SU-DHL-6 (cell line): Measurements from ENCODE around the gene ATP6V0D1.
"Not testable (repeated sequence)": the region's sequence is repeated elsewhere in the genome, so short reads cannot be mapped to it uniquely, and the experiment has no call there.

ENCODE experiments used
- H2AFZ ChIP-seq: fragments of 200-600 bp; sonication (generic); 2 replicates; pipeline ENCODE4 v1.6.1; 2014; ENCODE audit warnings: low read depth, mild to moderate bottlenecking, moderate library complexity, mixed read lengths, antibody characterized with exemption, low read length; ENCODE audit not compliant: severe bottlenecking
- H3F3A ChIP-seq: fragments of 200-600 bp; shearing (Covaris generic); 2 replicates; pipeline ENCODE4 v1.6.0; 2016; ENCODE audit warnings: antibody characterized with exemption, mild to moderate bottlenecking; ENCODE audit not compliant: insufficient read depth
- H3K27ac ChIP-seq: fragments of 200-600 bp; sonication (generic); 2 replicates; pipeline ENCODE4 v1.5.1; 2016; ENCODE audit warnings: low read depth, mild to moderate bottlenecking, low read length, moderate library complexity, mixed read lengths
- H3K27me3 ChIP-seq: fragments of 200-600 bp; sonication (generic), shearing (Covaris generic); 2 replicates; pipeline ENCODE4 v1.6.0; 2014; ENCODE audit warnings: mild to moderate bottlenecking, low read length
- H3K36me3 ChIP-seq: fragments of 200-600 bp; sonication (generic); 2 replicates; pipeline ENCODE4 v1.6.1; 2014; ENCODE audit warnings: mild to moderate bottlenecking, low read length, mixed read lengths
- H3K4me2 ChIP-seq: fragments of 300-600, 200-600 bp; shearing (Covaris generic), sonication (generic); 2 replicates; pipeline ENCODE4 v1.6.0; 2014; ENCODE audit warnings: low read length, low read depth, mild to moderate bottlenecking; ENCODE audit not compliant: poor library complexity, severe bottlenecking
- H3K4me3 ChIP-seq: fragments of 200-600 bp; sonication (generic); 2 replicates; pipeline ENCODE4 v1.5.1; 2014; ENCODE audit warnings: antibody characterized with exemption, low read length, mild to moderate bottlenecking, mixed read lengths; ENCODE audit not compliant: insufficient read depth, poor library complexity, severe bottlenecking
- H3K79me2 ChIP-seq: fragments of 200-600 bp; sonication (generic); 2 replicates; pipeline ENCODE4 v1.6.1; 2014; ENCODE audit warnings: mild to moderate bottlenecking, low read length, moderate library complexity; ENCODE audit not compliant: insufficient read depth
- H3K9ac ChIP-seq: fragments of 200-600 bp; sonication (generic); 2 replicates; pipeline ENCODE4 v1.7.0; 2014; ENCODE audit warnings: mild to moderate bottlenecking, low read length
- H3K9me2 ChIP-seq: fragments of 200-600 bp; sonication (generic); replicated peaks from 2 replicates; pipeline ENCODE4 v1.6.1; 2014; ENCODE audit warnings: low read length; ENCODE audit not compliant: insufficient read depth
- H3K9me3 ChIP-seq: fragments of 200-600 bp; sonication (generic); 2 replicates; pipeline ENCODE4 v1.6.1; 2014; ENCODE audit warnings: low read length, mixed read lengths; ENCODE audit not compliant: insufficient read depth
- H4K20me1 ChIP-seq: fragments of 200-600 bp; sonication (generic); 2 replicates; pipeline ENCODE4 v1.6.1; 2014; ENCODE audit warnings: low read depth, mild to moderate bottlenecking, antibody characterized with exemption, low read length, moderate library complexity, mixed read lengths
- EZH2phosphoT487 ChIP-seq: fragments of 200-600 bp; sonication (generic), shearing (Covaris generic); conservative IDR thresholded peaks from 2 replicates; pipeline ENCODE4 v1.6.1; 2018; ENCODE audit warnings: mild to moderate bottlenecking, antibody characterized with exemption, low read length, moderate library complexity, mixed read lengths
- TF ChIP-seq, protein P1 (sequence below): fragments of 200-600 bp; sonication (generic); IDR thresholded peaks from one replicate; pipeline ENCODE4 v1.5.1; 2017; ENCODE audit warnings: antibody characterized with exemption, mild to moderate bottlenecking, low read length, moderate library complexity; ENCODE audit not compliant: insufficient read depth, poor library complexity, severe bottlenecking

The ATP6V0D1 gene

DNA sequence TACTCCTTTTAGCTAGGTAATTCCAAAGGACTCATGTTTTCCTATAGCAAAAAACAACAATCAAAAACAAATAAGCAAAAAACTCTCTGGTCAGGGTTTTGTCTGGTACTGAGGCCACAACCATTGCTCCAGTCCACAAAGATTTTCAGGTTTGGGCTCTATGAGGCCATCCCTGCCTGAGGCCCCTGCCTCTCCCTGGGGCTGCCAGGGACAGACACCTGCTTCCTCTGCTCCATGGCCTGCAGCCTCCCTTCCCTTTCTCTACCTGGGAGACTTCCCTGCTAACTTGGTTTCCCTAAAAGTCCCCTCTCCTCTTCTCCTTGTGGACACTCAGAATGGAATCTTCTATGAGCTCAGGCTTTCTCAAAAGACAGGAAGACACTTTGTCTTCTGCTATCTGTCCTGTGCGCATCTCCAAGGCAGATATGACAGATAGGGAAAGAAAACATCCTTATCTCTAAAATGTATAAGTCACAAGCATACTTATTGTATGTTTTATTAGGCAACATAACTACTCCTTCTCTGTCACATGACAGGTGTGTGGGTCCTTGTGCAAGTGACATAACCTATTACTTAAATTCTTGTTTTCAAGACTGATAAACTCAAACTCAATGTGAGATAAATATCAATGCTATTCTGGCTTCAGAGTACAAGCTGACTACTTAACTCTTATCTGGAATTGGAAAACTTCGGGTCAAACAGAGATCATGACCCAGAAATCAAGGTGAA is 63.5 kb downstream of the ATP6V0D1 start:
- Histone ChIP-seq H2AFZ (no peak overlapping the region), H3K9me2 (no peaks in the 10 kb centered on the region), H3K9me3 (no peaks in the 10 kb centered on the region), H3K27ac (no peak overlapping the region), H3K36me3 (no peaks in the 10 kb centered on the region), H4K20me1 (no peaks in the 10 kb centered on the region), H3K4me3 (no peak overlapping the region), H3K79me2 (no peaks in the 10 kb centered on the region), H3K4me2 (no peak overlapping the region), H3K9ac (no peak overlapping the region), H3F3A (no peaks in the 10 kb centered on the region), H3K27me3 (no peaks in the 10 kb centered on the region)
- TF ChIP-seq EZH2phosphoT487: no peak
- TF ChIP-seq, protein P1, sequence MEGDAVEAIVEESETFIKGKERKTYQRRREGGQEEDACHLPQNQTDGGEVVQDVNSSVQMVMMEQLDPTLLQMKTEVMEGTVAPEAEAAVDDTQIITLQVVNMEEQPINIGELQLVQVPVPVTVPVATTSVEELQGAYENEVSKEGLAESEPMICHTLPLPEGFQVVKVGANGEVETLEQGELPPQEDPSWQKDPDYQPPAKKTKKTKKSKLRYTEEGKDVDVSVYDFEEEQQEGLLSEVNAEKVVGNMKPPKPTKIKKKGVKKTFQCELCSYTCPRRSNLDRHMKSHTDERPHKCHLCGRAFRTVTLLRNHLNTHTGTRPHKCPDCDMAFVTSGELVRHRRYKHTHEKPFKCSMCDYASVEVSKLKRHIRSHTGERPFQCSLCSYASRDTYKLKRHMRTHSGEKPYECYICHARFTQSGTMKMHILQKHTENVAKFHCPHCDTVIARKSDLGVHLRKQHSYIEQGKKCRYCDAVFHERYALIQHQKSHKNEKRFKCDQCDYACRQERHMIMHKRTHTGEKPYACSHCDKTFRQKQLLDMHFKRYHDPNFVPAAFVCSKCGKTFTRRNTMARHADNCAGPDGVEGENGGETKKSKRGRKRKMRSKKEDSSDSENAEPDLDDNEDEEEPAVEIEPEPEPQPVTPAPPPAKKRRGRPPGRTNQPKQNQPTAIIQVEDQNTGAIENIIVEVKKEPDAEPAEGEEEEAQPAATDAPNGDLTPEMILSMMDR: no peak

- no peaks in the 10 kb centered on the region for H3F3A ChIP-seq
- H3K9me3 ChIP-seq: no peaks in the 10 kb centered on the region
- no peaks in the 10 kb centered on the region for H3K27me3 ChIP-seq
- no peaks in the 10 kb centered on the region for H3K79me2 ChIP-seq
- no peaks in the 10 kb centered on the region for H4K20me1 ChIP-seq
- no peaks in the 10 kb centered on the region for H3K36me3 ChIP-seq
- peak within 1 kb of the TSS; percentile 79 for H2AFZ ChIP-seq
- 0 out of 2 replicates have a peak within 1 kb of the TSS, but pooled peaks have one; percentile 2 for H3K9ac ChIP-seq
- no peaks in the 10 kb centered on the region for H3K9me2 ChIP-seq
- H3K27ac ChIP-seq: no peak within 1 kb of the TSS
- H3K4me2 ChIP-seq: peak within 1 kb of the TSS; percentile 42
- H3K4me3 ChIP-seq: peak within 1 kb of the TSS; percentile 26
- TF ChIP-seq, protein P1: peak; percentile 53
- no peak for TF ChIP-seq EZH2phosphoT487
These were observed 64.8 kb downstream of the ATP6V0D1 start, which contains the start of gene ZDHHC1 for GRCh38 chr16:67415872-67416793. TSS of gene ZDHHC1 (minus strand) at chr16:67416477. CDS start at chr16:67407775, 8,702 bp downstream.

DNA sequence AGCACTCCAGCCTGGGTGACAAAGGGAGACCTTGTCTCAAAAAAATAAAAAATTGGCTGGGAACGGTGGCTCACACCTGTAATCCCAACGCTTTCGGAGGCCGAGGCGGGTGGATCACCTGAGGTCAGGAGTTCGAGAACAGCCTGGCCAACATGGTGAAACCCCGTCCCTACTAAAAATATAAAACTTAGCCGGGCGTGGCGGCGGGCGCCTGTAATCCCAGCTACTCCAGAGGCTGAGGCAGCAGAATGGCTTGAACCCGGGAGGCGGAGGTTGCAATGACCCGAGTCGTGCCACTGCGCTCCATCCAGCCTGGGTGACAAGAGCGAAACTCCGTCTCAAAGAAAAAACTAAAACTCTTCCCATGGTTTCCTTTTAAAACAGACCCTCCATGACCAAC is 65.5 kb downstream of the ATP6V0D1 start:
- H3K9ac ChIP-seq, H3K4me3 ChIP-seq, H3K27me3 ChIP-seq: not testable (repeated sequence)

More for the DNA sequence above, 65.5 kb downstream of the ATP6V0D1 start:
- not testable (repeated sequence) for H3K9me2 ChIP-seq, H2AFZ ChIP-seq, H3K27ac ChIP-seq, H3K79me2 ChIP-seq, H4K20me1 ChIP-seq, H3K4me2 ChIP-seq, H3K9me3 ChIP-seq, H3F3A ChIP-seq, H3K36me3 ChIP-seq
